ENCODE results near the gene KDM5B. TPM values are rescaled to one million over a fixed set of nuclear protein-coding genes. Genes with fewer than 3 reads are reported as not detected.
A peak's percentile ranks its signal among the peaks of the same experiment; 100 is the strongest.

Gene KDM5B
- total and polyA plus RNA-seq, 9 of the 15 experiments (the other 6 are each of a cell fraction or from before 2014, with no cell fraction given): 15.4 to 90.6 (median 57.1) TPM

GRCh38 chr1:202844259-202844658 is 36.0 kb upstream of the KDM5B start:
- no peaks in the 10 kb centered on the region for H3K9me3 ChIP-seq (replicated peaks; ENCODE audit: control insufficient read depth, insufficient read depth, low read depth, low read length)
- ChIA-PET CTCF (ENCODE audit: low intra/inter-chr PET ratio) (no interaction called here), POLR2A (interaction anchor here (0.7 to 1.4 kb wide), 5 partner anchors 9 to 423 kb away, joined by 3 to 4 read pairs (median 3); no protein-coding TSS in a partner anchor)
- ATAC-seq: no peak
- H3K27me3 ChIP-seq (ENCODE audit: control insufficient read depth in 2 of 2, insufficient read depth in 2 of 2, low read length in 2 of 2): peaks cover 0 to 7% of the 10 kb centered on the region in 2 experiments; a peak in 1 of 5 replicates
- TF ChIP-seq BRCA1 (IDR thresholded peaks at IDR 0.05): no peak
- no peak for TF ChIP-seq BRCA1 (CRISPR knock-in tag; IDR thresholded peaks at IDR 0.05)
- TF ChIP-seq ZFP1 (CRISPR knock-in tag; IDR thresholded peaks at IDR 0.05): no peak
- TF ChIP-seq ZNF511 (CRISPR knock-in tag; IDR thresholded peaks at IDR 0.05): no peak
- H3K9ac ChIP-seq (ENCODE audit: insufficient read depth in 1 of 2, low read depth in 2 of 2, low read length in 2 of 2): no peak overlapping the region
- no TSS peak for BruUV-seq (replicated peaks)
- in situ Hi-C loops (cut with MboI): no loop called here
- H2AFZ ChIP-seq (ENCODE audit: low read depth, low read length): 0 out of 2 replicates have a peak overlapping the region, but pooled peaks have one; percentile 34
- 43% methylated on average over 5 of the region's 5 CpGs for WGBS (ENCODE audit: insufficient coverage, low coverage, missing lambda C conversion rate)
- intact Hi-C loops (cut with micrococcal nuclease): no loop called here
- H3K9me1 ChIP-seq (ENCODE audit: control insufficient read depth, insufficient read depth, low read length): no peaks in the 10 kb centered on the region
- H3K4me3 ChIP-seq: no peak overlapping the region
- no peak overlapping the region for H3K4me2 ChIP-seq (ENCODE audit: insufficient read depth, low read length)
- H3K27ac ChIP-seq (ENCODE audit: extremely low read depth, low read depth, low read length): no peak overlapping the region
- H3K4me1 ChIP-seq (replicated peaks in 1 of 2; ENCODE audit: control insufficient read depth in 2 of 2, insufficient read depth in 2 of 2, low read length in 2 of 2): no peaks in the 10 kb centered on the region; a peak in 1 of 5 replicates
- FAIRE-seq: no peak
- no peaks in the 10 kb centered on the region for H3K79me2 ChIP-seq (ENCODE audit: control insufficient read depth, insufficient read depth, low read length)
- no peak for DNase-seq (ENCODE audit: extremely low read depth in 1 of 4, low spot score in 3 of 4)
- no peaks in the 10 kb centered on the region for H3K36me3 ChIP-seq (ENCODE audit: control insufficient read depth, insufficient read depth, low read length)
- H4K20me1 ChIP-seq (replicated peaks; ENCODE audit: control insufficient read depth, insufficient read depth, low read length): no peaks in the 10 kb centered on the region

- no peak overlapping the region for H3K4me2 ChIP-seq (ENCODE audit: insufficient read depth, low read length)
- no peaks in the 10 kb centered on the region for H3K9me1 ChIP-seq (ENCODE audit: control insufficient read depth, insufficient read depth, low read length)
- 62% methylated on average over 11 of the region's 11 CpGs for WGBS (ENCODE audit: insufficient coverage, low coverage, missing lambda C conversion rate)
- no peaks in the 10 kb centered on the region for H3K9me3 ChIP-seq (replicated peaks; ENCODE audit: control insufficient read depth, insufficient read depth, low read depth, low read length)
- DNase-seq (ENCODE audit: extremely low read depth in 1 of 4, low spot score in 3 of 4) (no peak), FAIRE-seq (no peak), ATAC-seq (no peak)
- peak overlapping the region in 1 of 2 experiments; percentile 70; a peak in 1 of 4 replicates for H3K9ac ChIP-seq (ENCODE audit: insufficient read depth in 1 of 2, low read depth in 2 of 2, low read length in 2 of 2)
- no peak overlapping the region for H3K4me3 ChIP-seq
- no peaks in the 10 kb centered on the region for H3K36me3 ChIP-seq (ENCODE audit: control insufficient read depth, insufficient read depth, low read length)
- H2AFZ ChIP-seq (ENCODE audit: low read depth, low read length): no peak overlapping the region
- peaks cover 0 to 7% of the 10 kb centered on the region in 2 experiments; a peak in 1 of 5 replicates for H3K27me3 ChIP-seq (ENCODE audit: control insufficient read depth in 2 of 2, insufficient read depth in 2 of 2, low read length in 2 of 2)
- intact Hi-C loops (cut with micrococcal nuclease): no loop called here
- TF ChIP-seq POLR2AphosphoS2 (IDR thresholded peaks at IDR 0.05; ENCODE audit: low read length) (no peak), ZNF449 (CRISPR knock-in tag; IDR thresholded peaks at IDR 0.05) (no peak), ARHGAP35 (IDR thresholded peaks at IDR 0.05; ENCODE audit: partially characterized antibody) (no peak), CCNT2 (IDR thresholded peaks at IDR 0.05; ENCODE audit: borderline replicate concordance, extremely low read depth, insufficient read length, low read depth, low read length) (no peak), ZNF699 (CRISPR knock-in tag; IDR thresholded peaks at IDR 0.05; ENCODE audit: insufficient replicate concordance) (no peak), PCBP1 (IDR thresholded peaks at IDR 0.05; ENCODE audit: low read depth, low read length, poor library complexity, severe bottlenecking) (no peak), ZSCAN29 (IDR thresholded peaks at IDR 0.05) (no peak), BCL6 (CRISPR knock-in tag; IDR thresholded peaks at IDR 0.05) (no peak)
- no TSS peak for BruUV-seq (replicated peaks)
- no peaks in the 10 kb centered on the region for H4K20me1 ChIP-seq (replicated peaks; ENCODE audit: control insufficient read depth, insufficient read depth, low read length)
- in situ Hi-C loops (cut with MboI): no loop called here
- no peak overlapping the region for H3K27ac ChIP-seq (ENCODE audit: extremely low read depth, low read depth, low read length)
- POLR2A ChIA-PET: interaction anchor here (1.2 kb wide), 1 partner anchor 18 kb away, joined by 3 read pairs; no protein-coding TSS in a partner anchor
- H3K79me2 ChIP-seq (ENCODE audit: control insufficient read depth, insufficient read depth, low read length): no peaks in the 10 kb centered on the region
- CTCF ChIA-PET (ENCODE audit: low intra/inter-chr PET ratio): no interaction called here
- H3K4me1 ChIP-seq (replicated peaks in 1 of 2; ENCODE audit: control insufficient read depth in 2 of 2, insufficient read depth in 2 of 2, low read length in 2 of 2): no peaks in the 10 kb centered on the region; a peak in 1 of 5 replicates
Measured at GRCh38 chr1:202843081-202843480, 34.9 kb upstream of the KDM5B start.

All from K562 (cell line).